Smooth muscle cell (in vitro differentiated cells): Measurements from ENCODE around the gene C1orf35. TPM values are rescaled to one million over a fixed set of nuclear protein-coding genes. Genes with fewer than 3 reads are reported as not detected.

Experiments
- DNase-seq: peaks from one replicate; lab custom pipeline; 2025; ENCODE audit not compliant: unreplicated experiment; lab: John Stamatoyannopoulos, UW
- H2AFZ ChIP-seq: fragments of 200-600 bp; sonication (generic); 2 replicates; pipeline ENCODE4 v1.6.0; 2016; ENCODE audit warnings: antibody characterized with exemption, low read depth, mild to moderate bottlenecking
- H3F3A ChIP-seq: fragments of 200-600 bp; sonication (generic); 2 replicates; pipeline ENCODE4 v1.6.0; 2017; ENCODE audit warnings: antibody characterized with exemption, low read depth
- H3K27ac ChIP-seq: fragments of 200-600 bp; sonication (generic); 2 replicates; pipeline ENCODE4 v1.5.1; 2016; ENCODE audit warnings: low read depth, mild to moderate bottlenecking
- H3K27me3 ChIP-seq: fragments of 200-600 bp; sonication (generic); 2 replicates; pipeline ENCODE4 v1.6.1; 2016; ENCODE audit warnings: low read depth, mild to moderate bottlenecking
- H3K36me3 ChIP-seq: fragments of 200-600 bp; sonication (generic); 2 replicates; pipeline ENCODE4 v1.5.1; 2016; ENCODE audit warnings: low read depth
- H3K4me1 ChIP-seq: fragments of 200-600 bp; sonication (generic); 2 replicates; pipeline ENCODE4 v1.5.1; 2016; ENCODE audit warnings: low read depth
- H3K4me2 ChIP-seq: fragments of 200-600 bp; sonication (generic); 2 replicates; pipeline ENCODE4 v1.6.0; 2016; ENCODE audit warnings: mild to moderate bottlenecking
- H3K4me3 ChIP-seq: fragments of 200-600 bp; sonication (generic); 2 replicates; pipeline ENCODE4 v1.5.1; 2016; ENCODE audit warnings: mild to moderate bottlenecking
- H3K79me2 ChIP-seq: fragments of 200-600 bp; sonication (generic); 2 replicates; pipeline ENCODE4 v1.6.0; 2016; ENCODE audit warnings: low read depth, mild to moderate bottlenecking
- H3K9ac ChIP-seq: fragments of 200-600 bp; sonication (generic); 2 replicates; pipeline ENCODE4 v1.6.0; 2016; ENCODE audit warnings: low read depth
- H3K9me3 ChIP-seq: fragments of 200-600 bp; sonication (generic); replicated peaks from 2 replicates; pipeline ENCODE4 v1.5.1; 2016; ENCODE audit warnings: low read depth
- H4K20me1 ChIP-seq: fragments of 200-600 bp; sonication (generic); 2 replicates; pipeline ENCODE4 v1.6.0; 2016; ENCODE audit warnings: low read depth
- WGBS: methylation state at CpG from one replicate; pipeline ENCODE4 v1.1.7; 2016; ENCODE audit warnings: low lambda C conversion rate; 5-methylcytosine and 5-hydroxymethylcytosine counted together
- polyA plus RNA-seq: library from polyadenylated mRNA; unstranded; fragments of >200 nt; fragmentation: Nextera tagmentation; extraction: Ambion mirVana; gene quantifications from 2 replicates; pipeline ENCODE4 v1.2.1, GENCODE V29; 2016
- total RNA-seq: library from RNA; depleted of rRNA; stranded (reverse); fragments of >200 nt; gene quantifications from 2 replicates; pipeline ENCODE4 v1.2.3, GENCODE V29; 2014
- TF ChIP-seq, protein P1 (sequence below): fragments of 200-600 bp; sonication (generic); IDR thresholded peaks from 2 replicates; pipeline ENCODE4 v1.5.1; 2017; ENCODE audit warnings: borderline replicate concordance, mild to moderate bottlenecking, antibody characterized with exemption; ENCODE audit not compliant: insufficient read depth, poor library complexity, severe bottlenecking

The C1orf35 gene
- total and polyA plus RNA-seq, 2 experiments from 2014 or later: 7.6 to 18.7 TPM

- Histone ChIP-seq H4K20me1 (peaks cover 59% of the 10 kb centered on the region), H3K36me3 (no peaks in the 10 kb centered on the region), H3K4me3 (peak overlapping the region; percentile 76), H3K4me1 (peaks cover 6% of the 10 kb centered on the region), H3K4me2 (peak overlapping the region; percentile 96), H2AFZ (no peak overlapping the region), H3K9me3 (no peaks in the 10 kb centered on the region), H3K27me3 (no peaks in the 10 kb centered on the region), H3F3A (peaks cover 23% of the 10 kb centered on the region), H3K9ac (no peak overlapping the region), H3K27ac (no peak overlapping the region), H3K79me2 (peaks cover 58% of the 10 kb centered on the region)
- 77% methylated on average over 15 of the region's 15 CpGs for WGBS
- TF ChIP-seq, protein P1, sequence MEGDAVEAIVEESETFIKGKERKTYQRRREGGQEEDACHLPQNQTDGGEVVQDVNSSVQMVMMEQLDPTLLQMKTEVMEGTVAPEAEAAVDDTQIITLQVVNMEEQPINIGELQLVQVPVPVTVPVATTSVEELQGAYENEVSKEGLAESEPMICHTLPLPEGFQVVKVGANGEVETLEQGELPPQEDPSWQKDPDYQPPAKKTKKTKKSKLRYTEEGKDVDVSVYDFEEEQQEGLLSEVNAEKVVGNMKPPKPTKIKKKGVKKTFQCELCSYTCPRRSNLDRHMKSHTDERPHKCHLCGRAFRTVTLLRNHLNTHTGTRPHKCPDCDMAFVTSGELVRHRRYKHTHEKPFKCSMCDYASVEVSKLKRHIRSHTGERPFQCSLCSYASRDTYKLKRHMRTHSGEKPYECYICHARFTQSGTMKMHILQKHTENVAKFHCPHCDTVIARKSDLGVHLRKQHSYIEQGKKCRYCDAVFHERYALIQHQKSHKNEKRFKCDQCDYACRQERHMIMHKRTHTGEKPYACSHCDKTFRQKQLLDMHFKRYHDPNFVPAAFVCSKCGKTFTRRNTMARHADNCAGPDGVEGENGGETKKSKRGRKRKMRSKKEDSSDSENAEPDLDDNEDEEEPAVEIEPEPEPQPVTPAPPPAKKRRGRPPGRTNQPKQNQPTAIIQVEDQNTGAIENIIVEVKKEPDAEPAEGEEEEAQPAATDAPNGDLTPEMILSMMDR: no peak
- DNase-seq: no peak
Measured at GRCh38 chr1:228101614-228101993, 1.5 kb downstream of the C1orf35 start.

DNA sequence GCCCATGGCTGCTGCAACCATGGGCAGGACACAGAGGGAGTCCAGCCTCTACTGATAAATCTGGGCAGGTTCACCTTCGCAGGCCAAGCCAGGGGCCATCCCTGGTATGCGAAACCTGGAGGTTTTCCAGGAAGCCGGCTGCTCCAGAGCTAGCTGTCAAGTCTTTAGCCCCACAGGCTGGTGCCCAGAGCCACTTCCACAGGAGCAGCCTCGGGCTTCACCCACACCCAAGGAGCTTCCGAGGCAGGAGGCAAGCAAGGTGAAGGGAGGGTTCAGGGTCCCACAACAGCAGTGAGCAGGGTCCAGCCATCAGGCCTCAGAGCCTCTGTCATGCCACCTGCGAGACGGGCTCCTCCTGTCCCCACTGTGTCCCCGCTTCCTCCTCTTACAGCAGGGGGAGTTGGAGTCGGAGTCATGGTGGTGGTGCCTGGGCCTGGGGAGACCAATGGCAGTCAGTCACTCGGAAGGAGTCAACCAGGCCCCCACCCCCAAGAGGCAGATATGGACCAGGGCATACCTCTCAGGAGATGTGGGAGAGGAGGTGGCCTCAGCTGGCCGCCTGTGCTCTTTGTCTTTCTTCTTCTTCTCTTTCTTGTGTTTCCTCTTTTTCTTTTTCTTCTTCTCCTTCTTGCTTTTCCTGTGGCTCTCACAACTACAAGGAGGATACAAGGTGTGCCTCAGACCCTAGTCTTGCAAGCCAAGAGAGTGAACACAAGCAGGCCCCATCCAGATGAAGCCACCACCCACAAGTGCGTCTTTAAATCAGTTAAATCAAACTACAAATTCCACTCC lies 2.1 kb downstream of the C1orf35 start:
- DNase-seq: no peak
- Histone ChIP-seq H4K20me1 (peaks cover 65% of the 10 kb centered on the region), H3K4me2 (no peak overlapping the region), H3K4me1 (peaks cover 6% of the 10 kb centered on the region), H3K9ac (no peak overlapping the region), H3K4me3 (no peak overlapping the region), H2AFZ (no peak overlapping the region), H3F3A (peaks cover 23% of the 10 kb centered on the region), H3K79me2 (peaks cover 63% of the 10 kb centered on the region), H3K9me3 (no peaks in the 10 kb centered on the region), H3K36me3 (no peaks in the 10 kb centered on the region), H3K27me3 (no peaks in the 10 kb centered on the region), H3K27ac (peak overlapping the region; percentile 38)
- 93% methylated on average over 12 of the region's 12 CpGs for WGBS
- TF ChIP-seq, protein P1: no peak

DNA sequence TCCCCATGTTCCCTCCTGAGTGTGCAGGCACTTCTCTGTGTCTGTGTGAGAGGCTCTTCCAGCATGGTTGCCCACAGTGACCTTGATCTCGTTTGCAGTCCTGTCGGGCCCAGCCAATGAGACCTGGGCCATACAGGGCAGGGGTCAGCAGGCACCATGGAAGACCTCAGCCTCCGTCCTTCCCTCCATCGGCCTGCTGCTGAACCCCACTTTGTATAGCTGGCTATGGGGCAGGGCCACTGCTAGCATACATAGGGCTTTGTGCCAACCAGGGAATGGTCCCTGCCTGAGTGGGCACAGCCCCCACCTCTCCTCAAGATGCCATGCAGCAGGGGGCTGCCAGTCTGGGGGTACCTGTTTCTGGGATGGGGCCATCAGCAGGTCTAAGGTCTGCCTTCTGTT lies 3.8 kb downstream of the C1orf35 start:
- TF ChIP-seq, protein P1: no peak
- Histone ChIP-seq H4K20me1 (peaks cover 82% of the 10 kb centered on the region), H3K36me3 (no peaks in the 10 kb centered on the region), H3K9me3 (no peaks in the 10 kb centered on the region), H3K27me3 (no peaks in the 10 kb centered on the region), H3K27ac (no peak overlapping the region), H3K9ac (no peak overlapping the region), H3F3A (peaks cover 34% of the 10 kb centered on the region), H3K4me1 (peaks cover 6% of the 10 kb centered on the region), H3K79me2 (peaks cover 80% of the 10 kb centered on the region), H2AFZ (no peak overlapping the region), H3K4me3 (no peak overlapping the region), H3K4me2 (no peak overlapping the region)
- WGBS: 88% methylated on average over 4 of the region's 4 CpGs
- no peak for DNase-seq
